H1 (cell line): Measurements from ENCODE around the gene WFDC5. TPM values are rescaled to one million over a fixed set of nuclear protein-coding genes. Genes with fewer than 3 reads are reported as not detected.

ENCODE experiments used
- HDAC6 ChIP-seq: IDR thresholded peaks from one replicate; pipeline ENCODE4 v1.7.1; 2012; ENCODE audit warnings: low read depth, mild to moderate bottlenecking, inconsistent platforms, low read length, moderate library complexity
- KDM1A ChIP-seq: fragments of 200-600, 300-600 bp; sonication (generic); IDR thresholded peaks from 2 replicates; pipeline ENCODE4 v1.7.1; 2016; ENCODE audit warnings: mild to moderate bottlenecking, low read length, borderline replicate concordance
- PHF8 ChIP-seq: fragments of 200-600 bp; sonication (generic); conservative IDR thresholded peaks from 2 replicates; pipeline ENCODE4 v1.7.1; 2012; ENCODE audit warnings: low read depth, mild to moderate bottlenecking, inconsistent platforms, low read length, moderate library complexity
- SIN3A ChIP-seq, 2 experiments: IDR thresholded peaks in 1 of 2; conservative IDR thresholded peaks in 1 of 2; 2 replicates each; pipeline ENCODE4 v1.6.1; 2011 to 2012; ENCODE audit warnings: low read length in 2 of 2, improper control_type of control experiment in 1 of 2, low read depth in 1 of 2, mild to moderate bottlenecking in 1 of 2
- polyA plus RNA-seq, 7 experiments: library from polyadenylated mRNA; depleted of rRNA in 3 of 7; stranded (reverse) in 5 of 7; unstranded in 2 of 7; fragments of >200 nt in 5 of 7; fragments of 200-250 nt in 2 of 7; gene quantifications; 1 replicate in 5 of 7; 2 replicates in 1 of 7; 4 replicates in 1 of 7; pipeline versions ENCODE4 v1.2.1 to v1.2.3, GENCODE V29; 2011 to 2013; ENCODE audit warnings: missing spikeins in 2 of 7, mixed read lengths in 2 of 7
- total RNA-seq: library from RNA; stranded (reverse); fragmentation: NEBNext Ultra II Directional; extraction: Animal tissue kit (Norgen Biotek cat#: 25700); gene quantifications from 2 replicates; pipeline ENCODE4 v1.2.1, GENCODE V29; 2021
- TF ChIP-seq, protein P1 (sequence below), 3 experiments: IDR thresholded peaks; 1 replicate in 2 of 3; 2 replicates in 1 of 3; pipeline versions ENCODE4 v1.5.1 to v1.6.1; 2011; ENCODE audit warnings: low read length in 3 of 3, mild to moderate bottlenecking in 3 of 3, inconsistent platforms in 2 of 3, low read depth in 1 of 3, moderate library complexity in 1 of 3; ENCODE audit not compliant: insufficient read depth in 1 of 3; ENCODE audit errors: control extremely low read depth in 1 of 3

The WFDC5 gene
- total and polyA plus RNA-seq, 2 of the 8 experiments (the other 6 are each of a cell fraction or from before 2014, with no cell fraction given), result not detected

DNA sequence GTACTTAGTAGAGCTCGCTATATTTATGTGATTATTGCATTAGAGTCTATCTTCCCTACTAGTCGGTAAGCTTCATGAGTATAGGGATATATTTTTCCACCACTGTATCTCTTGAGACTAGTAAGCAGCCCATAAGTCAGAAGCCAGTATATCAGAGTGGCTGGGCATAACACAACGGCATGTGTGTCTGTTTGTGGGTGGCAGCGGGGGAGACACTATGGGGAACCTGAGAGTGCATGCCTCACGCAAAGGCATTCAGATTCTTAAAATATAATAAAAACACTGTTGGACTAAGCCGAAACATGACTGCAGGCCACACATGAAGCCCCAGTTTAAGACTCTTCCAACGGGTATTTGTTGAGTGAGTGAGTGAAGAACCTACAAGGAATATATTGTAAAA lies 22.1 kb downstream of the WFDC5 start (continued):
- TF ChIP-seq, protein P1, sequence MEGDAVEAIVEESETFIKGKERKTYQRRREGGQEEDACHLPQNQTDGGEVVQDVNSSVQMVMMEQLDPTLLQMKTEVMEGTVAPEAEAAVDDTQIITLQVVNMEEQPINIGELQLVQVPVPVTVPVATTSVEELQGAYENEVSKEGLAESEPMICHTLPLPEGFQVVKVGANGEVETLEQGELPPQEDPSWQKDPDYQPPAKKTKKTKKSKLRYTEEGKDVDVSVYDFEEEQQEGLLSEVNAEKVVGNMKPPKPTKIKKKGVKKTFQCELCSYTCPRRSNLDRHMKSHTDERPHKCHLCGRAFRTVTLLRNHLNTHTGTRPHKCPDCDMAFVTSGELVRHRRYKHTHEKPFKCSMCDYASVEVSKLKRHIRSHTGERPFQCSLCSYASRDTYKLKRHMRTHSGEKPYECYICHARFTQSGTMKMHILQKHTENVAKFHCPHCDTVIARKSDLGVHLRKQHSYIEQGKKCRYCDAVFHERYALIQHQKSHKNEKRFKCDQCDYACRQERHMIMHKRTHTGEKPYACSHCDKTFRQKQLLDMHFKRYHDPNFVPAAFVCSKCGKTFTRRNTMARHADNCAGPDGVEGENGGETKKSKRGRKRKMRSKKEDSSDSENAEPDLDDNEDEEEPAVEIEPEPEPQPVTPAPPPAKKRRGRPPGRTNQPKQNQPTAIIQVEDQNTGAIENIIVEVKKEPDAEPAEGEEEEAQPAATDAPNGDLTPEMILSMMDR (IDR thresholded peaks at IDR 0.05; ENCODE audit: control extremely low read depth in 1 of 3, insufficient read depth in 1 of 3, low read depth in 1 of 3, low read length in 3 of 3), result no peak
- TF ChIP-seq PHF8 (no peak), KDM1A (no peak), HDAC6 (no peak), SIN3A (conservative IDR thresholded peaks at IDR 0.05 in 1 of 2, IDR thresholded peaks at IDR 0.05 in 1 of 2; ENCODE audit: low read depth in 1 of 2, low read length in 2 of 2) (no peak)
